K562 (cell line): ENCODE data around the gene NCOR2. TPM values are rescaled to one million over a fixed set of nuclear protein-coding genes. Genes with fewer than 3 reads are reported as not detected.

Experiments used
- ATAC-seq: fragments of 200-7000 bp; cut with Tn5 transposase; 3 replicates; pipeline ENCODE4 v1.9.1; 2020; ENCODE audit warnings: moderate library complexity
- BruUV-seq: library from RNA; stranded (reverse); fragments of 400-500 nt; replicated peaks from 2 replicates; lab custom pipeline; 2021; lab: Mats Ljungman, UMichigan
- CTCF ChIA-PET: fragments of 300-600 bp; formaldehyde crosslinking; extraction: SDS; loops from one replicate; lab custom pipeline; 2021; ENCODE audit warnings: low intra/inter-chr PET ratio; lab: Yijun Ruan, JAX
- POLR2A ChIA-PET: fragments of 300-600, 350-650 bp; sonication (Branson Sonifier 250); formaldehyde crosslinking; extraction: SDS; loops from one replicate; lab custom pipeline; 2021; ENCODE audit warnings: antibody characterized with exemption, inconsistent platforms; lab: Yijun Ruan, JAX
- DNase-seq, 4 experiments: peaks; one replicate each; pipeline versions ENCODE4 v3.0.0 to v3.0.0-alpha.2; 2011 to 2018; ENCODE audit warnings: low spot score in 3 of 4, mixed read lengths in 3 of 4; ENCODE audit errors: extremely low read depth in 1 of 4
- FAIRE-seq: peaks from 2 replicates; lab custom pipeline; 2011; peaks lifted over from hg19 to GRCh38; lab: Jason Lieb, UNC
- H2AFZ ChIP-seq: 2 replicates; pipeline ENCODE4 v1.6.0; 2011; ENCODE audit warnings: low read depth, low read length, control low read depth, inconsistent platforms
- H3K27ac ChIP-seq: fragments of 200-600 bp; 3 replicates; pipeline ENCODE4 v1.8.0; 2011; ENCODE audit warnings: low read depth, mild to moderate bottlenecking, control low read depth, inconsistent platforms, low read length, moderate library complexity, mixed read lengths; ENCODE audit errors: extremely low read depth
- H3K27me3 ChIP-seq, 2 experiments: fragments of 300-600 bp in 1 of 2; 2 replicates in 1 of 2; 3 replicates in 1 of 2; pipeline versions ENCODE4 v1.6.0 to v1.8.0; 2011; ENCODE audit warnings: inconsistent platforms in 2 of 2, low read length in 2 of 2, mild to moderate bottlenecking in 1 of 2, mixed read lengths in 1 of 2, moderate library complexity in 1 of 2; ENCODE audit not compliant: control insufficient read depth in 2 of 2, insufficient read depth in 2 of 2
- H3K36me3 ChIP-seq: fragments of 300-600 bp; 3 replicates; pipeline ENCODE4 v1.8.0; 2011; ENCODE audit warnings: mild to moderate bottlenecking, low read length, inconsistent platforms; ENCODE audit not compliant: control insufficient read depth, insufficient read depth
- H3K4me1 ChIP-seq, 2 experiments: fragments of 200-600 bp in 1 of 2; replicated peaks in 1 of 2; 2 replicates in 1 of 2; 3 replicates in 1 of 2; pipeline versions ENCODE4 v1.5.1 to v1.8.0; 2011; ENCODE audit warnings: inconsistent platforms in 2 of 2, low read length in 2 of 2, mild to moderate bottlenecking in 1 of 2, mixed read lengths in 1 of 2, moderate library complexity in 1 of 2; ENCODE audit not compliant: control insufficient read depth in 2 of 2, insufficient read depth in 2 of 2
- H3K4me2 ChIP-seq: 2 replicates; pipeline ENCODE4 v1.6.1; 2011; ENCODE audit warnings: low read length, control low read depth, inconsistent platforms, mixed read lengths; ENCODE audit not compliant: insufficient read depth
- H3K4me3 ChIP-seq: fragments of 200-600 bp; sonication (generic), shearing (Covaris generic); 2 replicates; pipeline ENCODE4 v1.5.1; 2016; ENCODE audit warnings: control low read depth, inconsistent platforms
- H3K79me2 ChIP-seq: fragments of 200-600 bp; 3 replicates; pipeline ENCODE4 v1.8.0; 2011; ENCODE audit warnings: low read length, inconsistent platforms; ENCODE audit not compliant: control insufficient read depth, insufficient read depth
- H3K9ac ChIP-seq, 2 experiments: 2 replicates each; pipeline versions ENCODE4 v1.6.0 to v1.6.1; 2011; ENCODE audit warnings: low read depth in 2 of 2, low read length in 2 of 2, control low read depth in 1 of 2, inconsistent platforms in 1 of 2, mild to moderate bottlenecking in 1 of 2, mixed read lengths in 1 of 2; ENCODE audit not compliant: insufficient read depth in 1 of 2
- H3K9me1 ChIP-seq: one replicate; pipeline ENCODE4 v1.6.0; 2011; ENCODE audit warnings: inconsistent platforms, mild to moderate bottlenecking, low read length, moderate library complexity; ENCODE audit not compliant: control insufficient read depth, insufficient read depth
- H3K9me3 ChIP-seq: replicated peaks from 2 replicates; pipeline ENCODE4 v1.5.1; 2011; ENCODE audit warnings: low read depth, low read length, inconsistent platforms; ENCODE audit not compliant: control insufficient read depth, insufficient read depth
- H4K20me1 ChIP-seq: replicated peaks from 2 replicates; pipeline ENCODE4 v1.6.1; 2011; ENCODE audit warnings: low read length, inconsistent platforms, mixed read lengths; ENCODE audit not compliant: control insufficient read depth, insufficient read depth
- ADNP ChIP-seq: fragments of 200-800 bp; sonication (Bioruptor generic); IDR thresholded peaks from 2 replicates; pipeline ENCODE4 v1.6.1; 2016; ENCODE audit warnings: missing genetic modification characterization, missing compliant biosample characterization
- ATF7 ChIP-seq: fragments of 450-650 bp; IDR thresholded peaks from 2 replicates; pipeline ENCODE4 v1.7.1; 2014; ENCODE audit warnings: mild to moderate bottlenecking, moderate library complexity
- C11orf30 ChIP-seq: fragments of 450-650 bp; IDR thresholded peaks from 2 replicates; pipeline ENCODE4 v1.6.1; 2016; ENCODE audit warnings: low read depth, mild to moderate bottlenecking
- CBX3 ChIP-seq, 2 experiments: IDR thresholded peaks; 1 replicate in 1 of 2; 2 replicates in 1 of 2; pipeline ENCODE4 v1.6.1; 2012; ENCODE audit warnings: inconsistent platforms in 2 of 2, low read length in 2 of 2, borderline replicate concordance in 1 of 2, control low read depth in 1 of 2
- EZH2 ChIP-seq: IDR thresholded peaks from 2 replicates; pipeline ENCODE4 v1.6.1; 2012; ENCODE audit warnings: low read depth, mild to moderate bottlenecking, inconsistent platforms, low read length, borderline replicate concordance
- JUND ChIP-seq, 2 experiments: IDR thresholded peaks; 2 replicates in 1 of 2; 3 replicates in 1 of 2; pipeline ENCODE4 v1.6.1; 2011; ENCODE audit warnings: borderline replicate concordance in 2 of 2, low read depth in 2 of 2, low read length in 2 of 2, improper control_type of control experiment in 1 of 2, missing biosample characterization in 1 of 2, missing genetic modification characterization in 1 of 2, missing genetic modification reagents in 1 of 2
- MBD2 ChIP-seq: sonication (generic); IDR thresholded peaks from 2 replicates; pipeline ENCODE4 v1.6.1; 2016; ENCODE audit warnings: low read depth, borderline replicate concordance
- MED1 ChIP-seq: sonication (generic); formaldehyde crosslinking; IDR thresholded peaks from 2 replicates; pipeline ENCODE4 v1.8.1; 2023; ENCODE audit warnings: missing genetic modification reagents, borderline replicate concordance
- NCOR1 ChIP-seq: fragments of 450-650 bp; IDR thresholded peaks from 2 replicates; pipeline ENCODE4 v1.6.1; 2016; ENCODE audit warnings: mild to moderate bottlenecking, moderate library complexity
- PYGO2 ChIP-seq: fragments of 450-650 bp; IDR thresholded peaks from 2 replicates; pipeline ENCODE4 v1.6.1; 2016; ENCODE audit warnings: mild to moderate bottlenecking, missing genetic modification characterization, moderate library complexity, missing compliant biosample characterization
- RBM25 ChIP-seq: fragments of 200-400 bp; formaldehyde crosslinking; IDR thresholded peaks from 2 replicates; pipeline ENCODE4 v1.6.1; 2018; ENCODE audit warnings: low read length, low read depth, moderate library complexity; ENCODE audit not compliant: severe bottlenecking
- ZNF140 ChIP-seq: fragments of 250-450 bp; sonication (Bioruptor Pico); IDR thresholded peaks from 2 replicates; pipeline ENCODE4 v1.8.0; 2021; ENCODE audit warnings: moderate library complexity, mild to moderate bottlenecking, inconsistent platforms
- ZNF316 ChIP-seq: fragments of 450-650 bp; IDR thresholded peaks from 2 replicates; pipeline ENCODE4 v1.6.1; 2016
- WGBS: fragments of 100-300 bp; shearing (Covaris generic); methylation state at CpG from one replicate; pipeline ENCODE4 v1.1.6; 2016; ENCODE audit warnings: low coverage, mixed read lengths; ENCODE audit not compliant: insufficient coverage; ENCODE audit errors: missing lambda C conversion rate; 5-methylcytosine and 5-hydroxymethylcytosine counted together
- in situ Hi-C: fragments of 300-500 bp; cut with MboI; formaldehyde crosslinking; loops from 4 replicates; pipeline ENCODE4 v1.15.0; 2018; ENCODE audit warnings: inconsistent platforms, mixed read lengths
- intact Hi-C: fragments of 100-400 bp; cut with micrococcal nuclease; formaldehyde crosslinking; loops from 2 replicates; pipeline ENCODE4 v1.14.2; 2022
- polyA plus RNA-seq, 8 experiments: library from polyadenylated mRNA; depleted of rRNA in 4 of 8; stranded (reverse) in 5 of 8; unstranded in 3 of 8; fragments of >200 nt; fragmentation: Nextera tagmentation in 2 of 8; fragmentation: Illumina TruSeq in 1 of 8; extraction: Ambion mirVana in 2 of 8; extraction: Trizol in 1 of 8; gene quantifications; 2 replicates each; pipeline versions ENCODE4 v1.2.1 to v1.2.3, GENCODE V29; 2011 to 2014; ENCODE audit warnings: inconsistent platforms in 1 of 8, missing spikeins in 1 of 8
- total RNA-seq, 7 experiments: library from RNA; depleted of rRNA in 6 of 7; stranded (reverse); fragments of >200 nt in 6 of 7; fragmentation: Illumina TruSeq in 2 of 7; extraction: Trizol in 2 of 7; gene quantifications; 2 replicates each; pipeline versions ENCODE4 v1.2.1 to v1.2.3, GENCODE V29; 2011 to 2021; ENCODE audit warnings: low replicate concordance in 1 of 7
- TF ChIP-seq, protein P1 (sequence below), 2 experiments: fragments of 450-650 bp in 1 of 2; sonication (generic) in 1 of 2; formaldehyde crosslinking in 1 of 2; IDR thresholded peaks in 1 of 2; conservative IDR thresholded peaks in 1 of 2; 2 replicates each; pipeline versions ENCODE4 v1.6.1 to v1.8.1; 2016 to 2023; ENCODE audit warnings: mild to moderate bottlenecking in 2 of 2, moderate library complexity in 2 of 2, inconsistent platforms in 1 of 2, missing genetic modification reagents in 1 of 2
- TF ChIP-seq, protein P2 (sequence below): sonication (generic); formaldehyde crosslinking; IDR thresholded peaks from 2 replicates; pipeline ENCODE4 v1.8.1; 2023; ENCODE audit warnings: mild to moderate bottlenecking, missing genetic modification reagents

NCOR2 gene
- total and polyA plus RNA-seq, 9 of the 15 experiments (the other 6 are each of a cell fraction or from before 2014, with no cell fraction given) = 0.18 to 126 (median 8.4) TPM

DNA sequence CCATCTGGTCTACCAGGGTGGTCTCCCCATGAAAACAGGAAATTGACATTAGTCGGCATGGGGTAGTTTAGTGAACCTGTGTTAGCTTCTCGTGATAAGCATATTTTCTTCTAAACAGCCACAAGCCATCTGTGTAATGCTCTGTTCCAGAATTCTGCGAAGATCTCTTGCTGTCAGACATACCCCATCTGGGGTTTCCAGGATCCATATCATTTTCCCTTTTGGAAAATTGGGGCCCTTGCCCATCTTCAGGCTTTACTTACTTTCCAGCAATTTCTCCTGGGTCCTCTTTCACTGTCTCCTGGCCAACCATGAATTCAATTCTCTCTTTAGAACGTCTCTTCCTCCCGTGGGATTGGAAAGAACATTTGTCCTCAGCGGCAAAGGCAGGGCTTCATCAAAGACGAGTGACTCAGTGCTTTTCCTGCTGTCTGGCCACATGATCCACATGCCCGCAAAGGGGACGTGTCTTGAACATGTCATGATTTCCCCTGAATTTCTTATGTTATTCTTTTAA is 21.4 kb upstream of the NCOR2 start (continued):
- TF ChIP-seq C11orf30 (peak; percentile 54; the same call in 1 of the 2 replicates), ZNF316 (peak; percentile 9; the same call in 1 of the 2 replicates)

DNA sequence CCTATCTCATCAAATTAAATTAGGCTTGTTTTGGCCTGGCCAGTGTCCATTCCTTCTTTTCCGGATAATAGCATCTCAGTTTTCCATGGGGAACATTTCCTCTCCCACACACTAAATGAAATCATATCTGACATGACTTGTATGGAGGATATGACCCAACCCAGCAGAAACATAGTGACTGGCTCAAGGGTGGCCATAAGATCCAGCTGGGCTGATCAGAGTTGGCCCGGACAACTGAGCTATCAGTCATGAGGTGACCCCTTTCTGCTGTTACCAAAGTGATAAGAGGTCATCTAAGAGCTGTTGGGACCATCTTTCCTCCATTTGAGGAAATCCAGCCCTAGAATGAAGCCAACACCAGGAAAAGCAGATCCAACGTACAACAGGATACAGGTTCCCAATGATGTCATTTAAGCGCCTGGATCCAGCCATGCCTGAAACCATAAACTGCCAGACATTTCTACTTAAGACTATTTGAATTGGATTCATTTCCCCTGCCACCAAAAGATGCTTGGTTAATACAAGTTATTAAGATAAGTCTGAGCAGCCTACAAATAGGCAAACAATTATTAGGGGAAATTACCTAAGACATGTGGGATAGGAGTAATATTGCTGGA is 20.7 kb upstream of the NCOR2 start:
- POLR2A ChIA-PET = interaction anchor here (0.6 to 1.6 kb wide), 3 partner anchors 18 to 67 kb away, joined by 3 to 4 read pairs (median 3); no protein-coding TSS in a partner anchor
- BruUV-seq = no TSS peak
- WGBS = 54% methylated on average over 4 of the region's 4 CpGs
- Histone ChIP-seq H3K9me3 (0 out of 2 replicates have a peak, but pooled peaks cover 3% of the 10 kb centered on the region), H3K4me1 (peaks cover 10 to 16% of the 10 kb centered on the region in 2 experiments; a peak in 4 of 5 replicates), H3K4me3 (no peak overlapping the region), H3K27ac (no peak overlapping the region), H2AFZ (no peak overlapping the region), H3K9ac (no peak overlapping the region), H3K36me3 (no peaks in the 10 kb centered on the region), H3K79me2 (no peaks in the 10 kb centered on the region), H3K27me3 (peaks cover 2 to 20% of the 10 kb centered on the region in 2 experiments; a peak in 2 of 5 replicates), H3K4me2 (peak overlapping the region; percentile 21; the same call in 1 of the 2 replicates), H4K20me1 (no peaks in the 10 kb centered on the region; the same call in 1 of the 2 replicates), H3K9me1 (no peaks in the 10 kb centered on the region)
- in situ Hi-C loops = no loop called here
- ATAC-seq (no peak), DNase-seq (no peak), FAIRE-seq (no peak)
- intact Hi-C loops = no loop called here
- CTCF ChIA-PET = no interaction called here
- no peak for TF ChIP-seq EZH2
- TF ChIP-seq NCOR1 = no peak
- TF ChIP-seq, protein P1, sequence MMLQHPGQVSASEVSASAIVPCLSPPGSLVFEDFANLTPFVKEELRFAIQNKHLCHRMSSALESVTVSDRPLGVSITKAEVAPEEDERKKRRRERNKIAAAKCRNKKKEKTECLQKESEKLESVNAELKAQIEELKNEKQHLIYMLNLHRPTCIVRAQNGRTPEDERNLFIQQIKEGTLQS (IDR thresholded peaks at IDR 0.05) = peak; percentile 27
- TF ChIP-seq, protein P1 (CRISPR knock-in tag; conservative IDR thresholded peaks at IDR 0.05) = no peak
- 0 out of 2 replicates have a peak, but pooled peaks have one; percentile 47 for TF ChIP-seq ADNP
- TF ChIP-seq RBM25 = peak; percentile 52
- TF ChIP-seq, protein P2, sequence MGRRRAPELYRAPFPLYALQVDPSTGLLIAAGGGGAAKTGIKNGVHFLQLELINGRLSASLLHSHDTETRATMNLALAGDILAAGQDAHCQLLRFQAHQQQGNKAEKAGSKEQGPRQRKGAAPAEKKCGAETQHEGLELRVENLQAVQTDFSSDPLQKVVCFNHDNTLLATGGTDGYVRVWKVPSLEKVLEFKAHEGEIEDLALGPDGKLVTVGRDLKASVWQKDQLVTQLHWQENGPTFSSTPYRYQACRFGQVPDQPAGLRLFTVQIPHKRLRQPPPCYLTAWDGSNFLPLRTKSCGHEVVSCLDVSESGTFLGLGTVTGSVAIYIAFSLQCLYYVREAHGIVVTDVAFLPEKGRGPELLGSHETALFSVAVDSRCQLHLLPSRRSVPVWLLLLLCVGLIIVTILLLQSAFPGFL (CRISPR knock-in tag) = no peak
- no peak for TF ChIP-seq ZNF140
- TF ChIP-seq MBD2 = no peak
- TF ChIP-seq CBX3 (IDR thresholded peaks at IDR 0.05; ENCODE audit: borderline replicate concordance in 1 of 2, low read length in 2 of 2) = no peak
- no peak for TF ChIP-seq PYGO2 (tag)
- TF ChIP-seq ATF7 = peak; percentile 68; the same call in 1 of the 2 replicates
- TF ChIP-seq MED1 (CRISPR knock-in tag) = no peak
- TF ChIP-seq JUND (IDR thresholded peaks at IDR 0.05; ENCODE audit: borderline replicate concordance, low read depth, low read length) = no peak
- TF ChIP-seq JUND (tag; IDR thresholded peaks at IDR 0.05; ENCODE audit: borderline replicate concordance, low read depth, low read length) = peak; percentile 52; the same call in 1 of the 3 replicates
